CD4-positive, alpha-beta T cell treated with Interleukin-4 for 1 hour (primary cell): Measurements from ENCODE around the gene RAG2.
A peak's percentile ranks its signal among the peaks of the same experiment; 100 is the strongest.

Experiments
- DNase-seq, 2 donors: peaks; one replicate each; pipeline ENCODE4 v3.0.0-alpha.2; 2020 to 2022

Gene RAG2

GRCh38 chr11:36598051-36598450 lies at the start of gene RAG2:
TSS of gene RAG2 (minus strand) at chr11:36598236. CDS start at chr11:36594168, 4,068 bp downstream.
- no peak for DNase-seq

GRCh38 chr11:36638556-36638955 lies 40.5 kb upstream of the RAG2 start:
- no peak for DNase-seq

- DNase-seq, result no peak
These were observed 37.2 kb upstream of the RAG2 start for GRCh38 chr11:36635066-36635862.

- no peak for DNase-seq
These were observed 33.7 kb upstream of the RAG2 start for GRCh38 chr11:36631774-36632173.

GRCh38 chr11:36628765-36629244 lies 30.8 kb upstream of the RAG2 start:
- DNase-seq, result no peak

GRCh38 chr11:36628141-36628540 lies 30.1 kb upstream of the RAG2 start:
- DNase-seq, result no peak

- DNase-seq, result no peak
These were observed 29.4 kb upstream of the RAG2 start for GRCh38 chr11:36627471-36627870.

- DNase-seq, result no peak
These were observed 29.0 kb upstream of the RAG2 start for GRCh38 chr11:36627006-36627405.

- DNase-seq, result no peak
These were observed 25.5 kb upstream of the RAG2 start for GRCh38 chr11:36623494-36623893.

- peak in 1 of 2 donors; percentile 16 for DNase-seq
These were observed 24.5 kb upstream of the RAG2 start for GRCh38 chr11:36622431-36623136.

- DNase-seq, result no peak
These were observed 22.2 kb upstream of the RAG2 start for GRCh38 chr11:36620246-36620645.

GRCh38 chr11:36619502-36619901 lies 21.5 kb upstream of the RAG2 start:
- no peak for DNase-seq

- DNase-seq, result no peak
These were observed 20.5 kb upstream of the RAG2 start for GRCh38 chr11:36618363-36619047.

- DNase-seq, result no peak
These were observed 19.7 kb upstream of the RAG2 start for GRCh38 chr11:36617543-36618362.

- no peak for DNase-seq
These were observed 17.8 kb upstream of the RAG2 start for GRCh38 chr11:36615826-36616225.

- DNase-seq, result no peak
These were observed 11.3 kb upstream of the RAG2 start for GRCh38 chr11:36609383-36609782.

- DNase-seq, result no peak
These were observed 10.6 kb upstream of the RAG2 start for GRCh38 chr11:36608491-36609199.

- no peak for DNase-seq
These were observed 7.5 kb upstream of the RAG2 start for GRCh38 chr11:36605221-36606216.

GRCh38 chr11:36602135-36602534 lies 4.1 kb upstream of the RAG2 start:
- DNase-seq, result no peak

- no peak for DNase-seq
These were observed 3.1 kb upstream of the RAG2 start for GRCh38 chr11:36601155-36601554.

- DNase-seq, result no peak
These were observed 2.1 kb upstream of the RAG2 start for GRCh38 chr11:36600180-36600579.
